Pons (tissue), 1 donor: Measurements from ENCODE around the gene GSDME.

ENCODE experiments used
- DNase-seq: peaks from one replicate; pipeline ENCODE4 v3.0.0-alpha.2; 2016; ENCODE audit warnings: low spot score

Gene GSDME

DNA sequence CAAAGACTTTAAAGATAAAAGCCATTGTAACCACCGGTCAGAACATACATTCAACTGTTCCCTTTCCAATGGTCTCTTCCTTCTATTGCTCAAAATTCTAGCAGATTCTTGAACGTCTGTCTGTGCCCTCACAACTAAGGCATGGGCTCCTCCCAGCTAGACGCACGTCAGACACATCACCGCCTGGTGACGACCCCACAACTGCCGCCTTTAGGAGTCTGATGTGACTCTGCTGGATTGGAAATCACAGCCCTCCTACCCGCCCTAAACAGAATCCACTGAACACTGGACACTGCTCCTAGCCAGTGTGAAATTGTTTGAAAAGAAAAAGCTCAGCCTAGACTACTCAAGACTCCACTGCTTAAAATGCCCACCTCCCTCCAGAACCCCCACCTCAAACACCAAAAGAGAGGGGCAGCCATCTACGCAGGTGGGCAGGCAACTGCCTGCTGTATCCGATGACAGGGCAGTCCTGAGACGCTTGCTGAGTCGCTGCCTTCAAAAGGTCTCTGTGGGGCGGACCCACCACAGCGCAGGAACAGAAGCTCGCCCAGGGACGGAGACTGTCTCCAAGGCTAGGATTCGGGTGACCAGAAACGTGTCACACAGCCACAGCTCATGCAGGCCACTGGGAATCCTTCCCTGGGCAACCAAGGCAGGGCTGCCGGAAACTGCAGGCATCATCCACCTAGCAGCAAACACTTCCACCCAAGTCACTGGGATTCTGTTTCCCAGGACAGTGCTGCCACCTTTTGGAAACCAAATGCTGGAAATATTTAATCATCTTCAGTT, 34.7 kb downstream of the GSDME start:
- peak; percentile 64 for DNase-seq

- no peak for DNase-seq
Measured at GRCh38 chr7:24721481-24722001, 35.7 kb downstream of the GSDME start.

DNA sequence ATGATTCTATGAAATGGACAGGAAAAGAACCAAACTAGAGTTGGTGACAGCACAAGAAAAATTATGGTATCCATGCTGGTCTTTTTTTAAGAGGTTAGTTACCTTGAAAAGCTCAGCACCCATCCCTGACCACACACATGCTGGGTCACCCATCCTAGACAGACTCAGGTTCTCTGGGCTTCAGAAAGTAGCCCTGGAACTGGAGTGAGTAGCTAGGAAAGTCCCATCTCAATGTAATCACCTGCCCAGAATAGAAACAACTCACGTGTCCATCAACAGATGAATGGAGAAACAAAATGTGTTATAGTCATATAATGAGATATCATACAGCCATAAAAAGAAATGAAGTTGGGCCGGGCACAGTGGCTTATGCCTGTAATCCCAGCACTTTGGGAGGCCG, 37.0 kb downstream of the GSDME start:
- no peak for DNase-seq

DNA sequence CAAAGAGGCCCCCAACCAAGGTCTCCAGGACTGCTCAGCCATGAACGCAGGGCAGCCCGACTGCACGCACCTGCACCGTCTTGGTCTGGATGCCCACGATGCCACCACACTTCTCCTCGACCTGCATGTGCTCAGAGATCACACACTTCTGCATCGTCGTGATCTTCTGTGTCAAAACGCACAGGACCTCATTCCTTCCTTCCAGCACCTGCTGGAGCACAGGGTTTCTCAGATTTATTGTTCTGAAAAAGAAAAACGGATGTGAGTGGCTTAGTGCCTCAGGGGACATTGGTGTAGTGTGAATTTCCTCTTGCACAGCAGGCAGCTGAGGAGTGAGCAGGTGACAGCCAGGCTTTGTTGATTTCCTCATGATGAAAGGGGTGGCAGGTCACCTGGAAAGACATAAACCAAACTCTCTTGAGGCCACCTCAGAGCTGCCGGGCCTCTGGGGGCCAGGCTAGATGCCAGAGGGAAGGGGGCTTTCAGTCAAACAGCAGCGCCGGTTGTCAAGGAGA, 38.2 kb downstream of the GSDME start:
- no peak for DNase-seq

DNA sequence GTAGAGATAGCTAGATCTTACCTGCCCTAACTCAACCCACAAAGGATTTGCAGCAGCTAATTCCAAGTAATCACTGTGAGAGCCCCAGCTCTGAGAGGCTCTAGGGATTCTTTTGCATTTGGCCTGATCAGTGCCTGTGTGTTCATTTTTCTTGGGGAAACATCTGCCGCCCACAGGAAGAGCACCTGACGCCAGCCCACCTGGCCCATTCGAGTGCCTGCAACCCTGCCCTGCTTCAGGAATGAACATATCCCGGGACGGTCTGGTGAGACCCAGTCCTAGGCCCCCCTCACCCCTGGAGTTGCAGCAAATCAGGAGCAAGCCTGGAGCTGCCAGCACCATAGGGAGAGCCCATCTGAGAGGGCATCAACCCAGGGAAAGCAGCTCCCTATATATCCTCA, 38.8 kb downstream of the GSDME start:
- DNase-seq, result no peak

GRCh38 chr7:24717694-24718320, 39.5 kb downstream of the GSDME start:
- DNase-seq, result no peak

DNA sequence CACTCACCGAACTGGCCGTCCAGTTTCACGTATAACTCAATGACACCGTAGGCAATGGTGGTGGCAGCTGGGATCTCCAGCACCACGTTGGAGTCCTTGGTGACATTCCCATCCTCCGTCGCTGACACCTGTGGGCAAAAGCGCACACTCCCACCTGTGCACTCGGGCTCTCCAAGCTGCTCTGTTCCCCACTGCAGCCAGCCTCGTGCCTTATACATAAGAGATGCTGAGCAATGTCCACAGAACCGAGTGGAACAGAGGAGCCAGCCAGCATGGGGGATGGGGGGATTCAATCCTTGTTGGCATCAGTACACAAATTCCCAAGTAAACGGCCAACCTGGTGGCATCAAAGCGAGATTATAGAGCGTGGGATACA, 40.0 kb downstream of the GSDME start:
- DNase-seq, result no peak

DNA sequence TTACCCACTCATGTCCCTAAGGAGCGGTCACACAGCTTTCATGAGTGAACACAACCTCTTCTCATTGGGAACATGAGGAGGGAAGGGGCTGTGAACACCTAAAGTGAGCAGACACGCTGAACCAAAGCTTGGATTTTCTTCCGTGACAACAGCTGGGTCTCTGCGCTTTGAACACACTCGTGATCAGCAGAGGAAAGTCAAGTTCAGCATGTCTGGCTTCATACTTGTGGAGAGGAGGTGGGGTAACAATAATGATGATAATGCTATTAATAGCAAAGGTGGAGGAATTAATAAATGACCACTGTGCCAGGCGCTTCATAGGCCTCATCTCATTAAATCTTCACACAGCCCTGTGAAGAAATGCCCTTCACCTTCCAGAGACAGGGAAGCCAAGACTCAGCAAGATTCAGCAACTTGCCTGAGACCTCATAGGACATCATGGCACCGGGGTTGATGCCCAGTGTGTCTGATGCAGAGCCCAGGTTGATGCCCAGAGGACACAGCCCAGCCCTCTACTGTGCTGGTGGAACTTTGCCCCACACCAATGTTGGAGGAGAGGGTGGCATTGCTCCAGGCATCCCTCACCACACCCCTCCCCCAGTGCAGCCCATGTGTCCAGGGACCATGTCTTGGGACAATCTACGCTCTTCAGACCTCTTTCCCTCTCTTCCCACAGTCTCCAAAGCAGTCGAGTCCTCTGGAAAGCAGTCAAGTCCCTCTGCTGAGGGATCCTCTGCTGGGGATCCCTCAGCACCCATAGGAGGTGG, 40.6 kb downstream of the GSDME start:
- no peak for DNase-seq

DNA sequence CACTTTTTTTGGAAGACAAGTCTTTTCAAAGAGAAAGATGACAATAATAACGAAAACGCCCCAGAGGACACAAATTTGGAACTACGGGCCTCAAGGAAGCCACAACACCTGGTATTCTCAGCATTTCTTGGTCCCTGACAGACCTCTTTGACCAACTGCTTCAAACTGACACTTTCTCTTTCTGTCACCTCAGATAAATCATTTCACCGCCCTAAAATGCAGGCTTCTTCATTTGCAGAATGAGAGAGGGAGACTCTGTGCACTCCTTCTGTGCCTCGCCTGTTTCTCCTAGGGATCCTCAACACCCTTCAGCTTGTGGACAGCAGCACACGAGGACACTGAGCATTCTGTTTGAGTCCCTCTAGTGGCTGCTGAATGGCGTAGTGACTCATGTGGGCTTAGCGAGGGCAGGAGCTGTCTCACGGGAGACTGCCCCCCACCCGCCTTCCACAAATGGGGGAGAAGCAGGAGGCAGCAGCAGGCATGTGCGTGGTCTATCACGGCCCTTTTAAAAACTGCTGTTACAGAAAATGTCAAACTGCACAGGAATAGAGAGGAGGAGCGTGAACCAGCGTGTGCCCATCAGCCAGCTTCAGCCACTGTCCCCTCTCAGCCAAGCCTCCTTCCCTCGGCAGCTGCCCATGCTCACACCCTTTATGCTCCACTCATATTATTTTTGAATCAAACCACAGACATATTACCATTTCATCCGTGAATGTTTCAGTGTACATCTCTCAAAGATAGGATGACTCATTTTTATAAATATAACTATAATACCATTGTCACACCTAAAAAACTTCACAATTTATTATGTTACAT, 41.4 kb downstream of the GSDME start:
- DNase-seq, result peak; percentile 46

- DNase-seq, result no peak
Measured at GRCh38 chr7:24715171-24715570, 42.1 kb downstream of the GSDME start.

GRCh38 chr7:24714676-24715010, 42.6 kb downstream of the GSDME start:
- no peak for DNase-seq

DNA sequence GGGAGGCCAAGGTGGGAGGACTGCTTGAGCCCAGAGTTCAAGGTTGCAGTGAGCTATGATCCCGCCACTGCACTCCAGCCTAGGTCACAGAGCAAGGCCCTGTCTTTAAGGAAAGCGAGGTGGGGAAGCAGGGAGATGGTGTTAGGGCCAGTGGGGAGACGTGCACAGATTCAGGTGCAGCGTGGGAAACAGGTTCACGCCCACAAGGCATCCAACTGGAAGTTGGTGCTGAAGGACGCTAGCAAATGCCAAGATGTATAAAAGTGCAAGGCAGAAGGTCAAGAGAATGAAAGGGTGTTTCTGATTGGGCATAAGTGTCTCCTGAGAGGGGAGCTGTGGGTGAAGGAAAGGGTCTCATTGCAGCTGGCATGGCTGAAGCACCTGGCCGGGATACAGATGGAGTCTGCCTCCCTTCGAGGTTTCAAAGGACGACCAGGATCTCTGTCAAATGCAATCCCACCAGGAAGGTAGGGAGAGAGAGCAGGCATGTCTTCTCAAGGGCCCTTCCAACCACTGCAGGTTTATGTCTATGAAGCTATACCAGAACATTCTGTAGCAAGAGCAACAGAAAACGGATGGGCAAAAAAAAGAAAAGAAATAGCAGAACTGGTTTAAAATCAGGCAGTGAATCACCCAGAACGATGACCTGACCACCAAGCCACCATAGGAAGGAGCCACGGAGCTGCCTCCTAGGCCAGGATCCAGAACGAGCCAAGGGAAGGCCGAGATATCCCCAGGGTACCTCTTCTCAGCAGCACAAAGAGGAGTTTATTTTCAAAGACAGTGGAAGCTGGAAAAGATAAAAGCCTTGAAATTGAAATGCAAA, 43.2 kb downstream of the GSDME start:
- no peak for DNase-seq

GRCh38 chr7:24713039-24713793, 44.0 kb downstream of the GSDME start:
- DNase-seq, result no peak

GRCh38 chr7:24709585-24710360, 47.5 kb downstream of the GSDME start:
- peak; percentile 89 for DNase-seq

DNA sequence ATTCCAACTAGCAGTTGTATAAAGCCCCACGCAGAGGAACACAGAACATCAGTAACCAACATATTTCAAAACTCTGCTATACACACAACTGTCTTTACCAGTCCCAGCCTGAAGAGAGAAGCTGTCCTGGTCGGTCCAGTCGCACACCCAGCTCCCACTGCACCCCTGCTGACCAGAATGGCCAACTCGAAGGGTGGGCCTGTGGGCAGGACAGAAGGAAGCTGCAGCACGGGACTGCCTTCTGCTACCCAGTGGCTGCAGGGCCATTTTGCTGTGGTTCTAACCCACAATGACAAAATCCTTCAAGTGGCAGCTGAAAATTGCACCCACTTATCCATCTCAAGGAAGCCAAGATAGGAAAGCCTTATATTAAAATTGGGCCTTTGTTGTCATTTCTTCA, 48.2 kb downstream of the GSDME start:
- no peak for DNase-seq

DNA sequence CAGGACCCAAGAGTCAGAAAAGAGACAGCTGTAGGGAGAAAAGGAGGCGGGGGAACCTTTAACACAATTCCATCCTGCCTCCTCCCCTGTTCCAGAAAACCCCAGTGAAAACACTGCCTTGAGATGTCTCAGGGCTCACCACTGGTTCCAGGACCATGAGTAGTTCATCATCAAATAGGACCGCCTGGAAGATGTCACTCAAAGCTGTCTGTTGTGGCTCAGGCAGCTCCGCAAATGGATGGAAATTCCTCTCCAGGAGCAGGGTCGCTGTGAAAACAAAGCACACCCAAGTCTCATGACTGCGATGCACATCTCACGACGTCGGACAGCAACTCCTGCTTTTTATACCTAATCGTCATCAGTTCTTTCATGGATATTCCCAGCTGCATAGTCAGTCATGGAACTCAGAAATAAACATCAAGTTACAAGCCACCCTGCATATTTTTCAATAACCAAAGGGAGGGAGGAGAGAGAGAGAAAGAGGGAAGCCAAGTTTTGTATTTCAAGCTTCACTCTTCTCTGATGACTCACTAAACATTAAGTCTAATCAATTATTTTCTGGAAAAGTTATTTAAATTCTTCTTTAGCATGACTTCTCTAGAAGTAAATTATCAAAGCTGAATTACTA, 49.2 kb downstream of the GSDME start:
- DNase-seq, result no peak

- DNase-seq, result no peak
Measured at GRCh38 chr7:24706211-24707170, 50.8 kb downstream of the GSDME start.

DNA sequence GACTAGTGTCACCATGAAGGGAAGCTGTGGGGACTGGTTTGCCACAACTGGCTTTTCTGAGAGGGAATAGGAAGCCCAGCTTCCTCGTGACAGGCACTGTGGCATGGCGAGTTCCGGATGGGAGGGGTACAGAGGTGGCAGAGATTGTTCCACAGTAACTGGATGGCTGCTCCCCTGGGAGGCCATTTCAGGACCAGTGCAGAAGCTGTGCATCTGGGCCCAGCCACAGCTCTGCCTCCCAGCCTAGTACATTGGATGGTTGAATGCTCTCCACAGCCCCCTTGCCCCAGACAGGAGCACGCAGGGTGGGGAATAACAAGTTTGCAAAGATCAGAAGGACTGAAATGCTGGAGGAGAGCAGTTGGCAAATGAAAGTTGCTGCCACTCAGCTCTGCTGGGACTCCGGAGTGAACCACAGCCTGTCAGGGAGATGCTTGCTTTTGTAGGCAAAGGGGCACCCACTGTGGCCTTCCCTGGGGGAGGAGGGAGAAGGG, 51.8 kb downstream of the GSDME start:
- peak; percentile 49 for DNase-seq
